Peyer's patch (tissue), 4 donors: ENCODE results near the gene CACNA1B.

Source experiments
- POLR2A ChIP-seq, 2 donors: fragments of 450-650 bp; IDR thresholded peaks; one replicate each; pipeline ENCODE4 v1.5.1; 2017; ENCODE audit warnings: antibody characterized with exemption in 2 of 2, mild to moderate bottlenecking in 2 of 2, moderate library complexity in 2 of 2
- TF ChIP-seq, protein P1 (sequence below), 6 experiments: fragments of 450-650 bp in 4 of 6; fragments of 200-600 bp in 2 of 6; sonication (generic) in 1 of 6; IDR thresholded peaks; one replicate each; pipeline ENCODE4 v1.5.1; 2017 to 2019; ENCODE audit warnings: antibody characterized with exemption in 6 of 6, mild to moderate bottlenecking in 3 of 6, moderate library complexity in 1 of 6

DNA sequence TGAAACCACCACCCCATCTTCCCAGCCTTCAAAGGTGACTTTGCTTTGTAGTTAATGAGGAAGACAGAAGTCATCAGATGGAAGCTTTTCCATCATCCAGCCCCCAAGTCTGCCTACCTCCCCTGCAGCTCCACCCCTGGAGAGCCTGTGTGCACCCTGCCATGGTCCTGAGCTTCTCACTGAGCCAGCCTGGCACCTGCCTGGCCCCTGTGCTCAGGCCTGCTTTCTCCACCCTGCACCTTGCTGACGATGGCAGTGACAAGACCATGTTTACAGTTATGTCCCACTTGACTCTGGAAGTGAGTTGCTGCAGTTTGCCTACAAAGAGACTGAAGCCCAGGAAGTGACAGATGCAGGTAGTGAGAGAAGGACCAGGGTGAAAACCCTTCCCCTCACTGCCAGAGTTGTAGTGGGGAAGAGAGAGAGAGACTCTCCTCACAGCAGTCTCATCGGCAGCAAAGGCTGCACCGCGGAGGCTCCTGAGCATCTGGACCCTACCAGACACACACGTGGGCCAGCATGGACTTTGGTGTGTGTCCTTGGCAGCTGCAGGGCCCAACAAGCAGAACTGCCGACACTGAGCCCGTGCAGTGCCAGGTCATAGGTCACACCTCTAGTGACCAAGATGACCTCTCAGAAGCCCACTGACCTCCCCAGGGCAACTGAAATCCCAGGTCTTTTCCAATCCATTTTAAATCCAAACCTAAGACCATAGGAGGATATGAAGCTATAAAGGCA, 107.1 kb downstream of the CACNA1B start:
- TF ChIP-seq, protein P1, sequence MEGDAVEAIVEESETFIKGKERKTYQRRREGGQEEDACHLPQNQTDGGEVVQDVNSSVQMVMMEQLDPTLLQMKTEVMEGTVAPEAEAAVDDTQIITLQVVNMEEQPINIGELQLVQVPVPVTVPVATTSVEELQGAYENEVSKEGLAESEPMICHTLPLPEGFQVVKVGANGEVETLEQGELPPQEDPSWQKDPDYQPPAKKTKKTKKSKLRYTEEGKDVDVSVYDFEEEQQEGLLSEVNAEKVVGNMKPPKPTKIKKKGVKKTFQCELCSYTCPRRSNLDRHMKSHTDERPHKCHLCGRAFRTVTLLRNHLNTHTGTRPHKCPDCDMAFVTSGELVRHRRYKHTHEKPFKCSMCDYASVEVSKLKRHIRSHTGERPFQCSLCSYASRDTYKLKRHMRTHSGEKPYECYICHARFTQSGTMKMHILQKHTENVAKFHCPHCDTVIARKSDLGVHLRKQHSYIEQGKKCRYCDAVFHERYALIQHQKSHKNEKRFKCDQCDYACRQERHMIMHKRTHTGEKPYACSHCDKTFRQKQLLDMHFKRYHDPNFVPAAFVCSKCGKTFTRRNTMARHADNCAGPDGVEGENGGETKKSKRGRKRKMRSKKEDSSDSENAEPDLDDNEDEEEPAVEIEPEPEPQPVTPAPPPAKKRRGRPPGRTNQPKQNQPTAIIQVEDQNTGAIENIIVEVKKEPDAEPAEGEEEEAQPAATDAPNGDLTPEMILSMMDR (IDR thresholded peaks at IDR 0.05): no peak
- TF ChIP-seq POLR2A (IDR thresholded peaks at IDR 0.05): no peak
